ENCODE measurements around the gene GPATCH8. TPM values are rescaled to one million over a fixed set of nuclear protein-coding genes. Genes with fewer than 3 reads are reported as not detected.

GPATCH8 gene
- 12.7 and 14.9 TPM in 2 replicates for total RNA-seq

GRCh38 chr17:44503147-44504029 lies at the start of gene GPATCH8:
Gene GPATCH8 (minus strand): TSS chr17:44503406. CDS start chr17:44503370, 36 bp downstream.

GRCh38 chr17:44389281-44389680 lies 113.9 kb downstream of the GPATCH8 start, which contains the start of gene ITGA2B:
Gene ITGA2B (minus strand): TSS chr17:44389649. CDS start chr17:44389473, 176 bp downstream.

GRCh38 chr17:44363613-44364159 lies 139.5 kb downstream of the GPATCH8 start, which contains the start of gene FAM171A2:
Gene FAM171A2 (minus strand): TSS chr17:44363853. CDS start chr17:44363714, 139 bp downstream.

Other genes starting within 250 kb of the GPATCH8 start
- gene SLC4A1, start 235.3 kb downstream of the GPATCH8 start, total RNA-seq: not detected in 2 replicates
- 2.2 and 4.1 TPM in 2 replicates for gene RUNDC3A, start 194.8 kb downstream of the GPATCH8 start, total RNA-seq
- 142 and 182 TPM in 2 replicates for gene SLC25A39, start 178.6 kb downstream of the GPATCH8 start, total RNA-seq
- 366 and 511 TPM in 2 replicates for gene GRN, start 158.1 kb downstream of the GPATCH8 start, total RNA-seq
- 2.7 and 3.4 TPM in 2 replicates for gene FAM171A2, start 139.6 kb downstream of the GPATCH8 start, total RNA-seq
- 0.15 and 0.23 TPM in 2 replicates for gene ITGA2B, start 113.8 kb downstream of the GPATCH8 start, total RNA-seq
- gene FZD2, start 54.1 kb upstream of the GPATCH8 start, total RNA-seq: 1.6 and 4.9 TPM in 2 replicates
- gene MEIOC, start 153.1 kb upstream of the GPATCH8 start, total RNA-seq: under 0.01 TPM in 1 of 2 replicates, not detected in the other
- 25.8 and 28.4 TPM in 2 replicates for gene CCDC43, start 186.4 kb upstream of the GPATCH8 start, total RNA-seq
- 5.0 and 9.3 TPM in 2 replicates for gene DBF4B, start 205.3 kb upstream of the GPATCH8 start, total RNA-seq